GM15510 (cell line): ENCODE results near the gene ZNF438.

ENCODE experiments used
- POLR2A ChIP-seq: IDR thresholded peaks from 3 replicates; pipeline ENCODE4 v1.6.1; 2011; ENCODE audit warnings: borderline replicate concordance; ENCODE audit not compliant: insufficient read length; ENCODE audit errors: extremely low read depth

Gene ZNF438

DNA sequence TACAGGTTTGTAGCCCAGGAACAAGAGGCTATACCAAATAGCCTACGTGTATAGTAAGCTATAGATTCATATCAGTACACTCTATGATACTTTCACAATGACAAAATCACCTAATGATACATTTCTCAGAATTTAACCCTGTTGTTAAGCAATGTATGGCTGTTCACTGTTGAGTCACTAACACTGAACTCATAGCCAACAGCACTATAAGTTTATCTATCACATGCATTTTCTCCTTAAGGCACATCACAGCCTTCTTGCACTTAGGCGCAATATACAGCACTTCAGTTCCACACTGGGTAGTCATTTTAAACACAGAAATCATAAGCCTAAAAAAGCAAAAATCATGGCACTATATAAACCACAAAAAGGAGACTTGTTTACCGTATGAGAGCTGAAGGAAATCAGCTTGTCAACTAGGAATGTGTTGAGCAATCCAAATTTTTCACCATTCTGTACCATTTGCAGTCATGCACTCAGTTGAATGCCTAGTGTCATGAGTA, 45.6 kb downstream of the ZNF438 start:
- no peak for TF ChIP-seq POLR2A

DNA sequence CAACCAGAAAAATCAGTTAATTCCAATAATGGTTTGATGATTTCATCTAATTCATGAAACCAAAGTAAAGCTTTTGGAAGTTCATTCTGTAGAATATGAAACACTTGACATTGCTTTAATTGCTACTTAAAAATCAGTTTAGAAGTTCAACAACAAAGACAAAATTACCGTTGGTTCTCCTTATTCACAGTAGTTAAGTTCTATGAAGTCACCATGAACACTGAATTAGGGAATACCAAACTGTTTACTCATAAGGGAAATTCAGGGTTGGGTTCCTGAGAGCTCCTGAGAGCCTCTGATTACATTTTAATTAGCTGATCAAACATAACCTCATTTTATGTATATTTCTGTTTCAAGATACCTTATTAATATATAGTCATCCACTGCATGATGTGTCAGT, 46.2 kb downstream of the ZNF438 start:
- TF ChIP-seq POLR2A, result no peak

DNA sequence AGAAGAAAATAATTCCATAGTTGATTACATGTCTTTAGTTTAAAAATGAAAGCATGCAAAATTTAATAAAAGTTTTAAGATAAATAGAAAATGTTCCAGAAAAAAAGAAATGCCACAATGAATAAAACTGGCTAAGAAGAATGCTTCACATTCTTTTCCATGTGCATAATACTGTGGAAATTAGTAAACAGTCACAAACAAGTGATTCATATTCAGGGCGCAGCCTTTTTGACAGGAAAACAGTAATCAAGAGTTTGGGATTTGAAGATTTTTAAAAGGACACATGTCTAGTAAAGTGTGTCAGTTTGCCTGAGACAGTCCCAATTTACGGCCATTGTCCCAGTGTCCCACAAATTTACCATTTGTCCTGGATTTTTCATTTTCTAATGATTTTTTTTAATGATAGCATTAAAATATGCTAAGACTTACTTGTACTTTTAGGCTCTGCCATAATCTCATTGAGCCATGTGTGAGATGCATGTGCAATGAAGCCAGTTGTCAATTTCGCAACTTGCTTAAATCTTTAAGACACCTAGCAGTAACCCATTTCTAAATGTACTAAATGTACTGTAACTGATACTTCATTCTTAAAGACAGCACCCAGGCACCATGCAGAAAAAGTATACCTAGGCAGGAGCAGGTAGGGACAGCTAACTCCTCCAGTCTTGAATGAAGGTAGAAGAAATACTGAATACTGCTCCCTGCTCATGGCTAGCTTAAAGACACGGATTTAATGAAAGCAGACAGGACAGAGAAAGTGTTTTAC, 46.9 kb downstream of the ZNF438 start:
- TF ChIP-seq POLR2A, result no peak

DNA sequence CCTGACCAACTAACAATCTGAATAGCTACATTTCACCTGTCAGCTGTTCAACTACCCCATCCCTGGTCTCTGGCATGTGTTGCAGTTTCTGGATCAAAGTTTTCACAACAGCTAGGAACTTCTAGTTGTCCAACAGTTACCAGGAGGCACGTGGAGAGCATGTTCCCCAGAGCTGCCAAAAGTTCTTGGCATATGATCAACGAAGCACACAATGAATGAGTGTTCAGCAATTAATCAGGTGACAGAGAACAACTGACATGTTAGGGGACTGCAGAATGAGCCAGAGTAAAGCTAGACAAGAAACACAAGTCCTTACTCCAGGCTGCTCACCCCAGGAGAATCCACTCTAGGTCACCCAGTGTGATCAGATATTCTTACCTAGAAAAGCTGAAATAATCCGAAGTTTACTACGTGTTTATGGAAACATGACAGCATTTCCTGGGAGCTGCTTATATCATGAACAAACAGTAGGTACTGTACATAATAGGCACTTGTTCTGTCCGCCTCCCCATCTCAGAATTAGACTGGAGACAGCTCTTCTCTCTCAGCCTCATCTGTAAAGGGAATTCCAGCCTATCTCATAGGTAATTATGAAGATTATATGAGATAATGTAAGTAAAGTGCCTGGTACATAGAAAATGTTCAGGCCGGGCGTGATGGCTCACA, 50.6 kb downstream of the ZNF438 start:
- TF ChIP-seq POLR2A, result no peak

DNA sequence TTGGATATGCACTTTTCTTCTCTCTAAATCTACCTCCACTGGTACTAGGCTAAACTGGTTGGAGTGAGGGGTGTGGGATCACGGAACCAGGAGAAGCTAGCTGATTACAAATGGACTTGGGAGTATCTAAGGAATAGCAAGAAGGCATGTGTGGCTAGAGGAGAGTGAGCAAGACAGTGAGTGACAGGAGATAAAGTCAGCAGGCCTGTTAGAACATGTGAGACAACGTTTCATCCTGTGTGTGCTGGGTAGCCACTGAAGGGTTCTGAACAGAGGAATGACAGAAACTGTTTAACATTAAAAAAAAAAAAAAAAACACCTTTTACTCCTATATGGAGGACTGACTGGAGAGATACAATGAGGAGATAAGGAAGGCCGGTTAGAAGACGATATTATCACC, 51.7 kb downstream of the ZNF438 start:
- TF ChIP-seq POLR2A, result no peak

DNA sequence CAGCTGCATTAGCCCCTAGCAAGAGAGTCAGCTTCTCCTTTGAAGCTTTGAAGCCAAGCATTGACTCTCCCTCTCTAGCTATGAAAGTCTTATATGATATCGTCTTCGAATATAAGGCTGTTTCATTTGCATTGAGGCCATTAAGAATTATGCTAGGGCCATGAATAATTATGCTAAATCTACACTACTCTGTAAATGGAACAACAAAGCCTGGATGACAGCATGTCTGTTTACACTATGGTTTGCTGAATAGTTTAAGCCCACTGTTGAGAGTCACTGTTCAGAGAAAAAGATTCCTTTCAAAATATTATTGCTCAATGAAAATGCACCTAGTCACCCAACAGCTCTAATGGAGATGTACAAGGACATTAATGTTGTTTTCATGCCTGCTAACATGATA, 52.8 kb downstream of the ZNF438 start:
- TF ChIP-seq POLR2A, result no peak

DNA sequence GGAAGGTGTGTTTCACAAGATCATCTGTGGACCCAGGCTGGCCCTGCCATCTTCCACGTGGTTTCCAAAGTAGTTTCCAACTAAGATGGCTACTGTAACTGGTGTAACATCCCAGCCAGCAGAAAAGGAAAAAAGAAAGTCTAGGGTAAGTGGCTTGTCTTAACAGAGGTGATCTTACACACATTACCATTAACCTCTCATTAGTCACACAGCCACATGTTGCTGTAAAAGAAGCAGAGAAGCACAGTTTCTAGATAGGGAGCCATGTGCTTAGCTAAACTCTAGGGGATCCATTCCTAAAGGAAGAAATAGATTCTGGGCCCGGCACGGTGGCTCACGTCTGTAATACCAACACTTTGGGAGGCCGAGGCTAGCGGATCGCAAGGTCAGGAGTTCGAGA, 54.3 kb downstream of the ZNF438 start:
- TF ChIP-seq POLR2A, result no peak

DNA sequence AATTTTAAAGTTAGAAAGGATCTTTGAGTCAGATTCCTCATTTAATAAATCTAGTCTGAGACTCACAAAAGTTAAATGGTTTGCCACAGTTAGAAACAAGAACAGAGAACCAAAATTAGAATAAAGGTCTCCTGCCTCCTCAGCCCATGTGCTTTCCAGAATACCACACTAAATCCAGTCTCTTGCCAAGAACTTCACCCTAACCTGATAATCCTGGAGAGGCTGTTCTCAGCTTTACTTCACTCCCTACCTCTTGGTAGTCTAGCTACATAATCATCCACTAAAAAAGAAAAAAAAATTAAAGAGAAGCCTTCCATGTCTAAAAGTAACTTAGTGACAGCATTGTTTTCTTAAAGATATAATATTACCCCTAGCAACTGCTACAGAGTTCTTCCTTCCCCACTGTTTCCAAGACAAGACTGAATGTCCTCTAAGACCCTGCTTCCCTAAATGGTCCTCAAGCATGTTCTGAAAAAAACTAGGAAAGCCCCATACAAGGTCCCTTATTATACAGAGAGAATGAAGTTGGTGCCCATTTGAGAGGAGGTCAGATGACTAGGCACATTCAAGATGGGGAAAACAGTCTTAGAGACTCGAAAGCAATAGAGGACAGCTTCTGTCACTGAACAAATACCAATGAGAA, 56.8 kb downstream of the ZNF438 start:
- TF ChIP-seq POLR2A, result no peak

DNA sequence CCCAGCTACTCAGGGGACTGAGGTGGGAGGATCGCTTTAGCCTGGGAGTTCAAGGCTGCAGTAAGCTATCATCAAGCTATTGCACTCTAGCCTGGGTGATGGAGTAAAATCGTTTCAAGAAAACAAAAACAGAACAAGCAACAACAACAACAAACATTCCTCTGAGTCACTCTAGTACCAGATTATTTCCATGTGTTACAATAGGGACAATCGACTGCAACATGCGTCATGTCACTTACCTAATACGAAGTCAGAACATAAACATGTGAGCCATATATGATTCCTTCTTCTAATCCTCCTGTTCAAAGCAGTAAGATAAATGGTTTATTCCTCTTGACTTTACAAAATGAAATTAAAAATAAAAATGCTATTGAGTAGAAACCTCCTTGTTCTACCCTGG, 57.3 kb downstream of the ZNF438 start:
- TF ChIP-seq POLR2A, result no peak

DNA sequence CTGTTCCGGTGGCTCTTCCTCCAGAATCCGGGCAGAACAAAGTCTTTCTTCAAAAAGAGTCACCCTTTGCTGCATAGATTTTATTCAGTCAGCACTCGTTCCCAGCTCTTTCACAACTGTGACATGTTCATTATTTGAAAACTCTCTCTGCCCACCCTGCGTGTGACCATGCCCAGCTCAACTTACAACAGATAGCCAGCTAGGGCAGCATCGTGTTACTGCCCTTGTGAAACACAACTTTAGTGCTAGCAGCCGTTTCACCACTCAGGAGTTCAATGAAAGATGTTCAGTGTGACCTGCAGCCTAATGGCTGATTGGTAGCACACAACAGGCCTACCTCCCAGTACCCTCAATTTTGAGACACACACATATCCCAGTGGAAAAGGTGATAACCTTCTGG, 57.9 kb downstream of the ZNF438 start:
- TF ChIP-seq POLR2A, result no peak

DNA sequence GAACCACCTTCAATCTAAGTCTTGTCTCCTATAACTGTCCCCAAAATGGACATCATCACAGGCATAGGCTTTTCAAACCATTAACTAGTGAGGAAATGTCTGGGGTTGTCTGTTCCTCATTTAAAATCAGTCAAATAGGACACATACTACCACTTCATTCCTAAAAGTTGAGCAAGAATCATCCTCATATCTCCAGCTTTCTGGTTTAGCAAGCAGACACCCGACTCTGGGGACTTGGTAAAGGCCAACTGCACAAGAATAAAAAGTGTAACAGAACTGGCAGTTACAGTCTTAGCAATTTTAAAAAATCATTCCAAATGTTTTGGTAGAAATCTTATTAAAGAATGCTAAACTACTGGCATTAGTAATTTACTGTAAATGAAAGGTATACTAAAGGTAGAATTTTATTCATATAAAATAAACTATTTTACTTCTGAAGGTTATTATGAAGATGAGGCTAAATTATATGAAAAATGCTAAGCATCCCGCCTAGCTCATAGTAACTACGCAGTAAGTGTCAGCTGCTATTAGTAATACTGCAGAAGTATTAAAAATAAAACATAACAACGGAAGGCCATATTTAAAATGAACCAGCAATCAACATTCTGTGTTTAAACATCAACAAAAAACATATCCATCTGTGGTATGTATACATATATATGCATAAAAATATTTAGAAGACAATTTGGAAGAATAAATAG, 60.8 kb downstream of the ZNF438 start:
- TF ChIP-seq POLR2A, result no peak

DNA sequence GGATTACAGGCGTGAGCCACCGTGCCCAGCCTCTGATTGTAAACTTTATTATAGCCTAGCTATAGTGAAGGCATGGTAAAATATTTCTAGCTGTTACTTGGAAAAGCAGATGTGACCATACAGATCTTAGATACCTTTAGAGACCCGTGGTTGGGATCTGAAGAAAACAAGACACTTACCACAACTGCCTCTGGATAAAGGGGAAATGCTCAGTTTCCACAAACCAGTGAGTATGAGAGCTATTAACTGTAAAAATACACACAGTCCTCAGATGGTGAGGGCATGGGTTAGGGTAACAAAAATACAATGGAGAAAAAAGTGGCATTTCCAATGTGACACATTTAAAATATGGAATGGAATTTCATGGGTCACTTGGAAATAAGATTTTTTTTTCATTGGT, 63.0 kb downstream of the ZNF438 start:
- no peak for TF ChIP-seq POLR2A

DNA sequence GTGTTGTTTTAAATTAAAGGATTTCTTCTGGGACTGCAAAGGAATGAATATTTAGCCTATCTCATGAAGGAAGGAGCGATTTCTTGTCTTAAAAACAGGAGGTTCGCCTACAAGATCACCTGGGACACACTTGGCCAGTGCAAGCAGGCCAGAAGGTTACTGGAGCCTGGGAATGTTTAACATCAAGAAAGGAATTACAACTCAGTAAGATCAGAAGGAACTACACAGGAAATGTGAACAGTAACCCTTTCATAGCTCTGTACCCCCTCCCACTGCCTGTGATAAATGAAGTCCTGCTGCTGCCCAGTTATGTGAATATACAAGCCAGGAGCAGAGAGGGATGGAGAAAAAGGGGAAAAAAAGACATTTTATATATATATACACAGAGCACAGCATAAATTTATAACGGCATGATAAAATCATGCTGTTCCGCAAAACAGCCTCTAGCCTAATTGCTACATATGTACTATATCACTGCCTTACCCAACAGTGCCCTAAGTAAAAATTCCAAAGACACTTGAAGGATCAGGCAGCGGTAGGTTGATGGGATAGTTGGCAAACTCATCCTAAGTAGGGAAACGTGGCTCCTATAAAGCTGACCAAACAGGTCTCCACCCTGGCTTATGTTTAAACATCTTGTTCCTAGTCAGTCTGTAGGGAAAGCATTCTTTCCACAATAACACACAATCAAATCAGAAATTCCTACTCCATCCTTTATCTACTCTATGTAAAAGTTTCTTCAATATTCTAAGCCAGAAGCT, 63.8 kb downstream of the ZNF438 start:
- TF ChIP-seq POLR2A, result no peak
